A673 (cell line): ENCODE measurements around the gene FAM13C.

ENCODE experiments used
- CTCF ChIP-seq: fragments of 300-800, 200-600 bp; sonication (generic); conservative IDR thresholded peaks from 2 replicates; pipeline ENCODE4 v1.5.1; 2017; ENCODE audit warnings: low read depth, mild to moderate bottlenecking, antibody characterized with exemption, low read length, moderate library complexity, mixed read lengths
- EZH2 ChIP-seq: fragments of 200-600 bp; sonication (generic); IDR thresholded peaks from 2 replicates; pipeline ENCODE4 v1.6.1; 2017; ENCODE audit warnings: borderline replicate concordance, low read depth, mild to moderate bottlenecking, mixed read lengths, antibody characterized with exemption, low read length; ENCODE audit not compliant: poor library complexity, severe bottlenecking

DNA sequence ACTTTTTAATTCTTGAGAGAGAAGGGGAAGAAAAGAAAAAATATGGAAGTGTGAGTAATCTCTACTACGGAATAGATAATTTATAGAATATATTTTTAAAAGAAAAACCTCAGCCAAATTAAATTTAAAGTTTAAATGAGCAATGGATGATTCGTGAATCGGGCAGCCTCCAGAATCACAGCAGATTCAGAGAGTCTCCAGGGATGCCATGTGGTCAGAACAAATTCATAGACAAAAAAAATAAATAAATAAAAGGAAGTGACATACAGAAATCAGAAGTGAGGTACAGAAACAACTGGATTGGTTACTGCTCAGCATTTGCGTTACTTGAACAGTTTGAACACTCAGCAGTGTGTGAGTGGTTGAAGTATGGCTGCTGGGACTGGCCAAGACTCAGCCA lies 132.9 kb downstream of the FAM13C start:
- no peak for TF ChIP-seq CTCF
- no peak for TF ChIP-seq EZH2
